RKO (cell line): ENCODE results near the gene CNN2.

Experiments used
- DNase-seq: peaks from one replicate; pipeline ENCODE4 v3.0.0-alpha.2; 2016; ENCODE audit warnings: low spot score

The CNN2 gene

DNA sequence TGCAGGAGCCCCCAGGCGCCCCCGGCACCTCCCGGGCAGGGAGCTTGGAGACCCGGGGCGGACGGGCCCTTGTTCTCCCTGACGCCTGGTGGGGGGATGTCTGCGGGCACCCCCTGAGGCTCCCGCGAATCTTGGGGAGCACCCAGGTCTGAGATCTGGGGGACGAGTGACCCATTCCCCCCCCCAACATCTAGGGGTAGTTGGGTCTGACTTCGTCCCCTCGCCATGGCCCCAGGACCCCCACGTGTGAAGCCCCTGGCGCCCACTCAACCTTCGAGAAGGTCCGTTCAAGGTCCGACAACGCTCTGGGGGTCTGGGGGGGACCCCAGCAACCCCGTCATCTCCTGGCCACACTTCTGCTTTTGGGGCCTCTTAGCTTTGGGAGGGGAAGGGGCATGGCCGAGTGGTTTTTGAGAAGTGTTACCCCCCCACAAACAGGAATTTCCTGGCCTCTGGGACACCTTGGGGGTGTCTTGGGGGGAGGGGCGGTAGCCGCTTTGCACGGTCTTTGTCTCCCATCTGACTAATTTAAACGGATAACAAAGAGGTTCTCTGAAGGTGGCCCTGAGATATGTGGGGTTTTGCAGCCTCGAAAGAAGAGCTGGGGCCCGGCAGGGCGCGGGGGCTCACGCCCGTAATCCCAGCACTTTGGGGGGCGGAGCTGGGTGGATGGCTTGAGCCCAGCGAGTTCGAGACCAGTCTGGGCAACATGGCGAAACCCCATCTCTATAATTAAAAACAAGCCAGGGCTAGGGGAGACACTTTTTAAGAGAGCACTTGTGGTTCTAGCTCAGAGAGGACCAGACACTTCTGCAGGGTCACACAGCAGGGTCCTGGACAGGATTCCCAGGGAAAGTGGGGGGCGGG, 608 bp downstream of the CNN2 start:
- DNase-seq: peak; percentile 55

GRCh38 chr19:1027650-1028061, 1.2 kb downstream of the CNN2 start:
- no peak for DNase-seq

DNA sequence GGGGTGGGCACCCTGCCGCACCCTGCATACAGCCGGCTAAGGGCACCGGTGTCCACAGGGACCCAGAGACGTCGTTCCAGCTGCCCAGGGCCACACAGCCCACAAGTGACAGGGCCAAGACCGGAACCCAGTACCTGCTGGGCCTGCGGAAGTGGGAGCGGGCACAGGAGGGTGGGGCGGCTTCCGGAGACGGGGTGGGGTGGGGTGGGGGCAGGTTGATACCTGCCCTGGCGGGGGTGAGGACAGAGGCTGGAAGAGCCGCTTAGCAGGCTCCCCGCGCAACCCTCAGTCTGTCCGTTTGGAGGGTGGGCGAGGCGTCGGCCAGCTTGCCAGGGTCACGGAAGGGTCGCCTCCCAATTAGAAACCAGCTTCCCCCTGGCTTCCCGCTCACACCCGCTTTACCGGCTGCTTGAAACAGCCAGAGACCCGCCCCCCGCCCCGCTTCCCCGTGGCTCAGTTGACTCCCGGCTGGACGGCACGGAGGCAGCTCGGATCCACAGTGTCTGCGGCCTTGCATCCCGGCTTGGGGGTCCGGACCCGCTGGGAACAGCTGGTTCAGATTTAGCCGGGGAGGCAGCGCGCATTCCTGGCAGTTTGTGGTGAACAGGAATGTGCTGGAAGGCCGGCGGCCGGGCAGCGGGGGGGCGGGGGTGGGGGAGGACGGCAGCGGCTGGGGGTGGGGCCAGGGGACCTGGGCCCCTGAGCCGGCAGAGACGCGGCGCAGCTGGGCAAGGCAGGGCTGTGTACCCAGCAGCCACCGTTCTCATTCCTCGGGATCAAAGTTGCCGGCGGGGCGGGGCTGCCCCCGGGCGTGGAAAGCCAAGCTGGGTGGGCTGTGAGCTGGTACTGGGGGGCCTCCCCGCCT, 1.9 kb downstream of the CNN2 start:
- peak; percentile 61 for DNase-seq

GRCh38 chr19:1032264-1032867, 6.0 kb downstream of the CNN2 start:
- no peak for DNase-seq

DNA sequence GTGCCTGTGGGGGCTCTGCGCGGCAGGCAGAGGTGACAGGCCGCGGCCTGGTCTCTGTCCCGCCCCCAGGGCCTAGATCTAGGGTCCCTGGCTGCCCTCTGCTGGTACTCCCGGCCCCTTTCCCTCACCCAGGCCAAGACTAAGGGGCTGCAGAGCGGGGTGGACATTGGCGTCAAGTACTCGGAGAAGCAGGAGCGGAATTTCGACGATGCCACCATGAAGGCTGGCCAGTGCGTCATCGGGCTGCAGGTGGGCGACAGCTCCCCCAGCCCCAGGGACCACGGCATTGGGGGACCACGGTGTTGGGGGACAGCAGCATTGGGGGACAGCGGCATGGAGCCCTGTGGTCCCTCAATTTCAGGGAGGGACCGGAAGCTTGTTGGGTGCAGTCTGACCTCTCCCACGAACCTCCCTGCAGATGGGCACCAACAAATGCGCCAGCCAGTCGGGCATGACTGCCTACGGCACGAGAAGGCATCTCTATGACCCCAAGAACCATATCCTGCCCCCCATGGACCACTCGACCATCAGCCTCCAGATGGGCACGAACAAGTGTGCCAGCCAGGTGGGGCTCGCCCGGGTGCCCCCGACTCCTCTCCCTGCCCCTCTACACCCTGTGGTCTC, 9.7 kb downstream of the CNN2 start:
- no peak for DNase-seq

DNA sequence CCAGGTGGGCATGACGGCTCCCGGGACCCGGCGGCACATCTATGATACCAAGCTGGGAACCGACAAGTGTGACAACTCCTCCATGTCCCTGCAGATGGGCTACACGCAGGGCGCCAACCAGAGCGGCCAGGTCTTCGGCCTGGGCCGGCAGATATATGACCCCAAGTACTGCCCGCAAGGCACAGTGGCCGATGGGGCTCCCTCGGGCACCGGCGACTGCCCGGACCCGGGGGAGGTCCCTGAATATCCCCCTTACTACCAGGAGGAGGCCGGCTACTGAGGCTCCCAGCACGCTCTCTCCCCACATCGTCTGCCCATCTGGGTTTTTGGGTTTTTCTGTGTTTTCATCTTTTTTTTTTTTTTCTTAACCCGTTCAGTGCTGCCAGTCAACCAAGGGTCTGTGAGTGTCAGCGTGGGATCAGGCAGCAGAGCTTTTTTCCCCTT, 11.2 kb downstream of the CNN2 start:
- DNase-seq: no peak

DNA sequence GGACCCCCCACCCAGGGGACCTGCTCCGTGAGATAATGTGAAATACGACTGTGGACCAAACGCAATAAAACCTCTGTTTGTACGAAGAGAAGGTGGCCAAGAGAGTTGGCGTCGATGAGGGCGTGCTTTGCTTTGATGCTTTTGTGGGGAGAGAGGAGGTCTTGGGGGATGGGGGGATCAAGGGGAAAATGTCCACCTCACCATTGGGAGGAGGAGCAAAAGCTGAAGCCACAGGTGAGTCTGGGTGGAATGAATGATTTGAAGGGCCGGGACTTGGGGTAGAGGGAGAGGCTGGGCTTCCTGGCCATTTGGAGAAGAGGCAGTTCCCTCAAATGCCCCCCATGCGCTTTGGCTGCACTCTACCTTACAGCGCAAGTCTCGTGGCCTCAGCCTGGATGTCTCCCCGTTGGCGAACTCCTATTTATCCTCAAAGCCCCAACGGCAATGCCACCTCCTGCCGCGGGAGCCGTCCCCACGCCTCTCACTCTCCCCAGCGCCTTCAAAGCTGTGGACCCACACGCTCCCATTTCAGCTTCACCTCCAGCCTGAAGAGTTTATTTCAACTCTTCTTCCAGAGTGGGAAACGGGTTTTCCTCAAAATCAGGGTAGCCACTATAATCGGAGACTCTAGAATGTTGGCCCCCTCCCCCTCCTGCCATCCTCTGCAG, 12.7 kb downstream of the CNN2 start:
- DNase-seq: peak; percentile 29

GRCh38 chr19:1039646-1040475, 13.5 kb downstream of the CNN2 start, which contains the start of gene ABCA7:
Gene ABCA7 (plus strand): TSS chr19:1040107. CDS start chr19:1041362, 1,255 bp downstream.
- peak; percentile 98 for DNase-seq

DNA sequence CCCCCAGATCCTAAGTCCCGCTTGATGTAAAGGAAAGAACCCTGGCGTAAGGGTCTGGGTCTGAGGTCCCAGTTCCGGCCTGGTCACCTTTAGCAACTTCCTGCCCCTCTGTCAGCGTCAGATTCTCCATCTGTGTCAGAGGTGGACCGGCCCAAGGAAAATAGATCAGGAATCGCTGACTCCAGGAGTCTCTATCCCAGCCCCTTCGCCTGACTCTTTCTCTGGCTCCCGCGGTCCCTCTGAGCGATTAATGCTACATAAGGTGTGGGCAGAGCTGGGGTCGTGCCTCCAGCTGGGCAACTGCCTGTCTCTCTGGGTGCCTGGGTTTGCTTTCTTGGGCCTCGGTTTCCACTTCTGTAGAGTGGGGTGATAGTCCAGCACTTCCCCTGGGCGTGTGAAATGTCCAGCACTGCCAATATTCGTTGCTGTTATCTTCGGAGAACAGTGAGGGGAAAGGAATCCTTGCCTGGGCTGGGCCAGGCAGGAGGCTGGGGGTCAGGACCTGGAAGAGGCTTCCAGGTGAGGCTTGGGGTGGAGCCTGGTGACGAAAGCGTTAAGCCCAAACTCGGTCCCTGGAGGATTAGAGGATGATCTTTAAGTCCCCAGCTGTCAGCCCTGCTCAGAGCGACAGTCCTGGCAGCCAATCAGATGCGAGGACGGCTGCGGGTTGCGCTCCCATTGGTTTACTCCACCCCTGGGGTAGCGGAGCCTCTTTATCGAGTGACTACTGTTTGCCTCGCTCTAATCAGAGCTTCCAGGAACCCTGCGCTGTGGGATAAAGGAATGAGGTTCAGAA, 14.3 kb downstream of the CNN2 start:
- DNase-seq: peak; percentile 93

DNA sequence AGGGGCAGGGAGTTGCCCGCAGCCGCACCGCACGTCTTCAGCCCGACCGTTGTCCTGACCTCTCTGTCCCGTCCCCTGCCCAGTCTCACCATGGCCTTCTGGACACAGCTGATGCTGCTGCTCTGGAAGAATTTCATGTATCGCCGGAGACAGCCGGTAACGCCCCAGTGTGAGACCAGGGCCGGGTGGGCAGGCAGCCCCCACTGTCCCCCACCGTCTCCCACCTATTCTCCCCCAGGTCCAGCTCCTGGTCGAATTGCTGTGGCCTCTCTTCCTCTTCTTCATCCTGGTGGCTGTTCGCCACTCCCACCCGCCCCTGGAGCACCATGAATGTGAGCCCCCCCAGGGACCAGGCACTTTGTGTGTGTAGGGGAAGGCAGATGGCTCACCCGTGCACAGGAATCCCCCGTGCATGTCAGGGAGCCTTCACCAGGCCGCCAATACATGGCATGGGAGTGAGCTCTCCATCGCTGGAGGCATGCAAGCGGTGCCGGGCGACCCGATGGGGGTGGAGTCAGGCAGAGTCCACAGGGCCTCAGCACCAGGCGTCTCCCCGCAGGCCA, 14.9 kb downstream of the CNN2 start:
- no peak for DNase-seq

GRCh38 chr19:1041835-1042685, 15.7 kb downstream of the CNN2 start:
- DNase-seq: no peak

GRCh38 chr19:1042689-1043511, 16.5 kb downstream of the CNN2 start:
- no peak for DNase-seq

- peak; percentile 81 for DNase-seq
Observed at GRCh38 chr19:1045247-1045603, 18.8 kb downstream of the CNN2 start.

GRCh38 chr19:1046117-1046626, 19.8 kb downstream of the CNN2 start:
- no peak for DNase-seq

DNA sequence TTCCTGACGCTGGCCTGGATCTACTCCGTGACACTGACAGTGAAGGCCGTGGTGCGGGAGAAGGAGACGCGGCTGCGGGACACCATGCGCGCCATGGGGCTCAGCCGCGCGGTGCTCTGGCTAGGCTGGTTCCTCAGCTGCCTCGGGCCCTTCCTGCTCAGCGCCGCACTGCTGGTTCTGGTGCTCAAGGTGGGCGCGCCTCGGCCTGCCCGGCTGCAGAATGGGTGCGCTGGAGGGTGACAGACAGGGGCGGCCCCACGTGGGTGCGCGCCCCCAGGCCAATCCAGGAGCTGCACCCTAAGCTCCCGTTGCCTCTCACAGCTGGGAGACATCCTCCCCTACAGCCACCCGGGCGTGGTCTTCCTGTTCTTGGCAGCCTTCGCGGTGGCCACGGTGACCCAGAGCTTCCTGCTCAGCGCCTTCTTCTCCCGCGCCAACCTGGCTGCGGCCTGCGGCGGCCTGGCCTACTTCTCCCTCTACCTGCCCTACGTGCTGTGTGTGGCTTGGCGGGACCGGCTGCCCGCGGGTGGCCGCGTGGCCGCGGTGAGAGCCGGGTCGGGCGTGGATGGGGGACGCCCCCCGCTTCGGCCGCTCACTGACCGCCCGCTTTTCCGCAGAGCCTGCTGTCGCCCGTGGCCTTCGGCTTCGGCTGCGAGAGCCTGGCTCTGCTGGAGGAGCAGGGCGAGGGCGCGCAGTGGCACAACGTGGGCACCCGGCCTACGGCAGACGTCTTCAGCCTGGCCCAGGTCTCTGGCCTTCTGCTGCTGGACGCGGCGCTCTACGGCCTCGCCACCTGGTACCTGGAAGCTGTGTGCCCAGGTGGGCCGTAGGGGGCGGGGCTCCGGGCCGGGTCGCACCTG, 20.7 kb downstream of the CNN2 start:
- DNase-seq: no peak

DNA sequence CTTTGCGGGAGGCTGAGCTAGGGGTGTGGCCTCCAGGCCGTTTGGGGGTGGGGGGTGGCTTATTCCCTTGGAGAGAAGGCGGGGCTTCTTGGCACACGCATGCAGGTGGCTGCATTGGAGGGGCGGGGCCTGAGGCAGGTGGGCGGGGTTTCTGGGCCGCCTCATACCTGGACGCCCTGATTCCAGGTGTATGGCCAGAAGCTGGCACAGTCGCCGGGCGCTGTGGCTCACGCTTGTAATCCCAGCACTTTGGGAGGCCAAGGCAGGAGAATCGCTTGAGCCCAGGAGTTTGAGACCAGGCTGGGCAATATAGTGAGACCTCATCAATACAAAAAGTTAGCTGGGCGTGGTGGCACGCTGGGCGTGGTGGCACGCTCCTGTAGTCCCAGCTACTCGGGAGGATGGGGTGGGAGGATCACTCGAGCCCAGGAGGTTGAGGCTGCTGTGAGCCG, 21.3 kb downstream of the CNN2 start:
- DNase-seq: no peak
